ENCODE results near the gene ADGRV1. TPM values are rescaled to one million over a fixed set of nuclear protein-coding genes. Genes with fewer than 3 reads are reported as not detected.

ADGRV1 gene
- total and polyA plus RNA-seq, 12 donors = 0.03 to 1.4 (median 0.44) TPM; not detected in 6

- ATAC-seq (no peak), DNase-seq (no peak)
- intact Hi-C loops (cut with DNase I) = no loop called here
- no peak overlapping the region for H3K27ac ChIP-seq
- no peak for TF ChIP-seq CTCF (IDR thresholded peaks at IDR 0.05)
- 83 to 87% methylated on average over 7 of the region's 7 CpGs for WGBS, 2 donors
- H3K4me1 ChIP-seq = no peaks in the 10 kb centered on the region
- H3K27me3 ChIP-seq = no peaks in the 10 kb centered on the region
- H3K4me3 ChIP-seq = no peak overlapping the region
- H3K36me3 ChIP-seq = no peaks in the 10 kb centered on the region
- H3K9me3 ChIP-seq = peaks cover 0 to 6% (median 0%) of the 10 kb centered on the region in 11 donors
These were observed 506.9 kb downstream of the ADGRV1 start for GRCh38 chr5:91065496-91065895.

- no peak for TF ChIP-seq CTCF (IDR thresholded peaks at IDR 0.05)
- Histone ChIP-seq H3K27ac (no peak overlapping the region), H3K36me3 (no peaks in the 10 kb centered on the region), H3K4me1 (no peaks in the 10 kb centered on the region), H3K9me3 (peaks cover 0 to 6% (median 0%) of the 10 kb centered on the region in 11 donors), H3K27me3 (no peaks in the 10 kb centered on the region), H3K4me3 (no peak overlapping the region)
- intact Hi-C loops (cut with DNase I) = no loop called here
- no peak for DNase-seq
- WGBS, 2 donors = 92 to 96% methylated on average over 2 of the region's 2 CpGs
- ATAC-seq = no peak
These were observed 510.8 kb downstream of the ADGRV1 start for GRCh38 chr5:91069364-91069763.

GRCh38 chr5:91070761-91071550 is 512.4 kb downstream of the ADGRV1 start:
- no peak overlapping the region for H3K27ac ChIP-seq
- H3K27me3 ChIP-seq = no peaks in the 10 kb centered on the region
- ATAC-seq (no peak), DNase-seq (no peak)
- no peak overlapping the region for H3K4me3 ChIP-seq
- H3K4me1 ChIP-seq = no peaks in the 10 kb centered on the region
- H3K9me3 ChIP-seq = peaks cover 0 to 6% (median 0%) of the 10 kb centered on the region in 11 donors
- 83 to 92% methylated on average over 2 of the region's 2 CpGs for WGBS, 2 donors
- TF ChIP-seq CTCF (IDR thresholded peaks at IDR 0.05) = no peak
- intact Hi-C loops (cut with DNase I) = no loop called here
- H3K36me3 ChIP-seq = no peaks in the 10 kb centered on the region

GRCh38 chr5:91072881-91073280 is 514.3 kb downstream of the ADGRV1 start:
- 46 to 54% methylated on average over 2 of the region's 2 CpGs for WGBS, 2 donors
- Histone ChIP-seq H3K4me1 (no peaks in the 10 kb centered on the region), H3K36me3 (no peaks in the 10 kb centered on the region), H3K27me3 (no peaks in the 10 kb centered on the region), H3K27ac (no peak overlapping the region), H3K9me3 (peaks cover 0 to 6% (median 0%) of the 10 kb centered on the region in 11 donors), H3K4me3 (no peak overlapping the region)
- TF ChIP-seq CTCF (IDR thresholded peaks at IDR 0.05) = no peak
- intact Hi-C loops (cut with DNase I) = no loop called here
- ATAC-seq (no peak), DNase-seq (no peak)

Measured in heart right ventricle (tissue), 16 donors.